CD14-positive monocyte (primary cell): ENCODE measurements around the gene ZBTB47. TPM values are rescaled to one million over a fixed set of nuclear protein-coding genes. Genes with fewer than 3 reads are reported as not detected.

ENCODE experiments used
- DNase-seq, 3 donors: peaks; one replicate each; pipeline ENCODE4 v3.0.0-alpha.2; 2011 to 2022
- H2AFZ ChIP-seq: 2 replicates; pipeline ENCODE4 v1.6.0; 2012; ENCODE audit warnings: mild to moderate bottlenecking, low read depth, low read length, inconsistent platforms; ENCODE audit not compliant: insufficient read depth, poor library complexity, severe bottlenecking
- H3K27ac ChIP-seq, 2 donors: 1 replicate in 1 of 2; 2 replicates in 1 of 2; pipeline ENCODE4 v1.5.1; 2012 to 2013; ENCODE audit warnings: low read length in 2 of 2, control low read depth in 1 of 2, inconsistent platforms in 1 of 2, low read depth in 1 of 2, mild to moderate bottlenecking in 1 of 2
- H3K27me3 ChIP-seq, 2 donors: one replicate each; pipeline versions ENCODE4 v1.6.0 to v1.6.1; 2011 to 2013; ENCODE audit warnings: low read length in 2 of 2; ENCODE audit not compliant: control insufficient read depth in 2 of 2, insufficient read depth in 2 of 2
- H3K36me3 ChIP-seq, 2 donors: replicated peaks in 1 of 2; 1 replicate in 1 of 2; 2 replicates in 1 of 2; pipeline versions ENCODE4 v1.5.1 to v1.6.1; 2012 to 2013; ENCODE audit warnings: low read length in 2 of 2, control low read depth in 1 of 2, inconsistent platforms in 1 of 2, mild to moderate bottlenecking in 1 of 2; ENCODE audit not compliant: insufficient read depth in 2 of 2, control insufficient read depth in 1 of 2
- H3K4me1 ChIP-seq, 2 donors: 1 replicate in 1 of 2; 2 replicates in 1 of 2; pipeline versions ENCODE4 v1.5.1 to v1.6.1; 2012 to 2013; ENCODE audit warnings: low read length in 2 of 2, control low read depth in 1 of 2, inconsistent platforms in 1 of 2, mild to moderate bottlenecking in 1 of 2, moderate library complexity in 1 of 2; ENCODE audit not compliant: insufficient read depth in 2 of 2, control insufficient read depth in 1 of 2
- H3K4me2 ChIP-seq: replicated peaks from 2 replicates; pipeline ENCODE3; 2012; ENCODE audit warnings: low read length, moderate library complexity, mild to moderate bottlenecking; ENCODE audit not compliant: poor library complexity, severe bottlenecking; ENCODE audit errors: extremely low read depth
- H3K4me3 ChIP-seq, 3 experiments: fragments of 200-600 bp in 1 of 3; sonication (generic) in 1 of 3; replicated peaks in 1 of 3; 1 replicate in 2 of 3; 2 replicates in 1 of 3; pipeline ENCODE4 v1.5.1; 2011 to 2013; ENCODE audit warnings: low read length in 3 of 3, mild to moderate bottlenecking in 3 of 3, control low read depth in 2 of 3, low read depth in 2 of 3, inconsistent platforms in 1 of 3, moderate library complexity in 1 of 3
- H3K79me2 ChIP-seq: 2 replicates; pipeline ENCODE4 v1.6.0; 2012; ENCODE audit warnings: mild to moderate bottlenecking, control low read depth, inconsistent platforms, low read length, moderate library complexity; ENCODE audit not compliant: insufficient read depth
- H3K9ac ChIP-seq: 2 replicates; pipeline ENCODE4 v1.6.0; 2017; ENCODE audit warnings: low read length, mild to moderate bottlenecking; ENCODE audit not compliant: insufficient read depth, poor library complexity, severe bottlenecking
- H3K9me3 ChIP-seq, 2 donors: replicated peaks in 1 of 2; 1 replicate in 1 of 2; 2 replicates in 1 of 2; pipeline versions ENCODE4 v1.5.1 to v1.6.1; 2012 to 2013; ENCODE audit warnings: low read length in 2 of 2, control low read depth in 1 of 2; ENCODE audit not compliant: control insufficient read depth in 1 of 2, insufficient read depth in 1 of 2
- H4K20me1 ChIP-seq: 2 replicates; pipeline ENCODE4 v1.6.0; 2012; ENCODE audit warnings: mild to moderate bottlenecking, low read length, control low read depth, moderate library complexity; ENCODE audit not compliant: insufficient read depth
- H3K27ac Mint-ChIP-seq, 7 donors: one replicate each; pipeline ENCODE4 v1.8.0; 2020; ENCODE audit warnings: mild to moderate bottlenecking in 7 of 7, mixed read lengths in 7 of 7, moderate library complexity in 6 of 7, inconsistent platforms in 2 of 7
- H3K27me3 Mint-ChIP-seq, 3 donors: one replicate each; pipeline ENCODE4 v1.8.0; 2021 to 2022; ENCODE audit warnings: low read depth in 3 of 3, mild to moderate bottlenecking in 3 of 3, mixed read lengths in 3 of 3, moderate library complexity in 3 of 3, inconsistent platforms in 1 of 3
- H3K36me3 Mint-ChIP-seq, 2 donors: one replicate each; pipeline ENCODE4 v1.8.0; 2020; ENCODE audit warnings: mixed read lengths in 2 of 2, inconsistent platforms in 1 of 2, mild to moderate bottlenecking in 1 of 2
- H3K4me1 Mint-ChIP-seq: one replicate; pipeline ENCODE4 v1.8.0; 2020; ENCODE audit warnings: mild to moderate bottlenecking, mixed read lengths
- H3K4me3 Mint-ChIP-seq, 2 donors: one replicate each; pipeline ENCODE4 v1.8.0; 2020; ENCODE audit warnings: mild to moderate bottlenecking in 2 of 2, mixed read lengths in 2 of 2, moderate library complexity in 1 of 2
- H3K9me3 Mint-ChIP-seq, 7 donors: one replicate each; pipeline ENCODE4 v1.8.0; 2020 to 2022; ENCODE audit warnings: mixed read lengths in 7 of 7, mild to moderate bottlenecking in 6 of 7, moderate library complexity in 6 of 7, inconsistent platforms in 2 of 7
- WGBS: methylation state at CpG from one replicate; pipeline ENCODE4 v1.1.5; 2013; ENCODE audit warnings: missing lambda C conversion rate; ENCODE audit not compliant: insufficient coverage; 5-methylcytosine and 5-hydroxymethylcytosine counted together
- intact Hi-C, 2 donors: fragments of 100-400 bp; cut with micrococcal nuclease; formaldehyde crosslinking; loops; one replicate each; pipeline versions ENCODE4 v1.15.0 to v1.15.1; 2023
- polyA plus RNA-seq, 3 donors: library from polyadenylated mRNA; depleted of rRNA in 1 of 3; unstranded in 2 of 3; stranded (reverse) in 1 of 3; fragments of 300-500 nt in 2 of 3; fragments of >200 nt in 1 of 3; fragmentation: Illumina TruSeq in 2 of 3; gene quantifications; 1 replicate in 2 of 3; 2 replicates in 1 of 3; pipeline ENCODE4 v1.2.3, GENCODE V29; 2012 to 2021
- TF ChIP-seq, protein P1 (sequence below): fragments of 200-600 bp; IDR thresholded peaks from one replicate; pipeline ENCODE4 v1.8.0; 2022; ENCODE audit warnings: antibody characterized with exemption, mild to moderate bottlenecking

ZBTB47 gene
- polyA plus RNA-seq, 3 donors, result 0.35 to 9.8 (median 0.41) TPM

DNA sequence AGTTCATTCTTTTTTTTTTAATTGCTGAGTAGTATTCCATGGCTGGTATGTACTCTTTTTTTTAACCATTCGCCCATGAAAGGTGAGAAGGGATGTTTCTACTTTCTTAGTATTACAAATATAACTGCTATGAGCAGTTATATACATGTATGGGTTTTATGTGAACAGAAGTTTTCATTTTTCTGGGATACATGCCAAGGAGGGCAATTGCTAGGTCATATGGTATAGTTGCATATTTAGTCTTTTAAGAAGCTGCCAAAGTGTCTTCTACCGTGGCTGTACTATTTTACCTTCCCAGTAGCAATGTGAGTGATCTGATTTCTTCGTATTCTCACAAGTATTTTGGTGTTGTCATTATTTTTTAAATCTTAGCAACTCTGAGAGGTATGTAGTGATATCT lies 20.6 kb downstream of the ZBTB47 start:
- TF ChIP-seq, protein P1, sequence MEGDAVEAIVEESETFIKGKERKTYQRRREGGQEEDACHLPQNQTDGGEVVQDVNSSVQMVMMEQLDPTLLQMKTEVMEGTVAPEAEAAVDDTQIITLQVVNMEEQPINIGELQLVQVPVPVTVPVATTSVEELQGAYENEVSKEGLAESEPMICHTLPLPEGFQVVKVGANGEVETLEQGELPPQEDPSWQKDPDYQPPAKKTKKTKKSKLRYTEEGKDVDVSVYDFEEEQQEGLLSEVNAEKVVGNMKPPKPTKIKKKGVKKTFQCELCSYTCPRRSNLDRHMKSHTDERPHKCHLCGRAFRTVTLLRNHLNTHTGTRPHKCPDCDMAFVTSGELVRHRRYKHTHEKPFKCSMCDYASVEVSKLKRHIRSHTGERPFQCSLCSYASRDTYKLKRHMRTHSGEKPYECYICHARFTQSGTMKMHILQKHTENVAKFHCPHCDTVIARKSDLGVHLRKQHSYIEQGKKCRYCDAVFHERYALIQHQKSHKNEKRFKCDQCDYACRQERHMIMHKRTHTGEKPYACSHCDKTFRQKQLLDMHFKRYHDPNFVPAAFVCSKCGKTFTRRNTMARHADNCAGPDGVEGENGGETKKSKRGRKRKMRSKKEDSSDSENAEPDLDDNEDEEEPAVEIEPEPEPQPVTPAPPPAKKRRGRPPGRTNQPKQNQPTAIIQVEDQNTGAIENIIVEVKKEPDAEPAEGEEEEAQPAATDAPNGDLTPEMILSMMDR, result no peak
- Mint-ChIP-seq H3K27me3 (peaks cover 0 to 11% (median 9%) of the 10 kb centered on the region in 3 donors), H3K9me3 (peaks cover 3 to 25% (median 14%) of the 10 kb centered on the region in 7 donors), H3K4me3 (no peak overlapping the region), H3K36me3 (no peaks in the 10 kb centered on the region), H3K27ac (no peak overlapping the region), H3K4me1 (peaks cover 8% of the 10 kb centered on the region)
- Histone ChIP-seq H3K36me3 (no peaks in the 10 kb centered on the region), H2AFZ (no peak overlapping the region), H3K79me2 (no peaks in the 10 kb centered on the region), H3K9me3 (peaks cover 8 to 12% of the 10 kb centered on the region in 2 donors), H3K9ac (no peak overlapping the region), H3K4me3 (no peak overlapping the region), H3K4me1 (no peaks in the 10 kb centered on the region), H3K27me3 (no peaks in the 10 kb centered on the region), H4K20me1 (no peaks in the 10 kb centered on the region), H3K27ac (no peak overlapping the region), H3K4me2 (no peak overlapping the region)
- DNase-seq, result no peak
- no CpG with 5 or more reads among the region's 3 CpGs for WGBS
- intact Hi-C loops, result no loop called here

DNA sequence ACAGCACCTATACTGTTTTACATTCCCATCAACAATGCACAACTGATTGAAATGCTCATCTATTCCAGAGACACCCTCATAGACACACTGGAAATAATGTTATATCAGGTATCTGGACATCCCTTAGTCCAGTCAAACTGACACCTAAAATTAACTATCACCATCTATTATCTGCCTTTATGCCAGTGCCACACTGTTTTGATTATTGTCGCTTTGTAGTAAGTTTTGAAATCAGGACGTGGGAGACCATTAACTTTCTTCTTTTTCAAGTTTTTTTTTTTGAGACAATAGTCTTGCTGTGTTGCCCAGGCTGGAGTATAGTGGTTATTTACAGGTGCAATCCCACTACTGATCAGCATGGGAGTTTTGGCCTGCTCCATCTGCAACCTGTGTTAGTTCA lies 22.4 kb downstream of the ZBTB47 start:
- Mint-ChIP-seq H3K9me3 (peaks cover under 1 to 24% (median 14%) of the 10 kb centered on the region in 7 donors), H3K36me3 (no peaks in the 10 kb centered on the region), H3K27ac (no peak overlapping the region), H3K4me1 (peaks cover 8% of the 10 kb centered on the region), H3K27me3 (peaks cover 4 to 9% (median 9%) of the 10 kb centered on the region in 3 donors), H3K4me3 (no peak overlapping the region)
- no peak for DNase-seq
- Histone ChIP-seq H3K79me2 (no peaks in the 10 kb centered on the region), H3K36me3 (no peaks in the 10 kb centered on the region), H3K4me1 (no peaks in the 10 kb centered on the region), H2AFZ (no peak overlapping the region), H3K9ac (no peak overlapping the region), H3K27me3 (no peaks in the 10 kb centered on the region), H4K20me1 (no peaks in the 10 kb centered on the region), H3K27ac (no peak overlapping the region), H3K4me3 (no peak overlapping the region), H3K4me2 (no peak overlapping the region), H3K9me3 (peaks cover 7 to 8% of the 10 kb centered on the region in 2 donors)
- WGBS, result no CpG with 5 or more reads among the region's 2 CpGs
- intact Hi-C loops, result no loop called here
- TF ChIP-seq, protein P1, result no peak
